CD4-positive, alpha-beta T cell (primary cell): Measurements from ENCODE around the gene PRKAR2B. TPM values are rescaled to one million over a fixed set of nuclear protein-coding genes. Genes with fewer than 3 reads are reported as not detected.

Source experiments
- ATAC-seq: fragments of 200-7000 bp; cut with Tn5 transposase; one replicate; pipeline ENCODE4 v1.10.0; 2022; ENCODE audit warnings: mild to moderate bottlenecking; ENCODE audit not compliant: poor library complexity
- CTCF ChIA-PET: fragments of 350-600 bp; sonication (Branson Sonifier 250); formaldehyde crosslinking; loops from one replicate; lab custom pipeline; 2021; ENCODE audit warnings: antibody characterized with exemption, inconsistent platforms; lab: Charles Lee
- POLR2A ChIA-PET: fragments of 350-600 bp; sonication (Branson Sonifier 250); formaldehyde crosslinking; loops from one replicate; lab custom pipeline; 2021; ENCODE audit warnings: antibody characterized with exemption, inconsistent platforms; lab: Charles Lee
- DNase-seq, 14 experiments: peaks; one replicate each; pipeline ENCODE4 v3.0.0-alpha.2; 2013 to 2020; ENCODE audit warnings: mixed read lengths in 2 of 14
- H3K27ac ChIP-seq, 2 donors: one replicate each; pipeline versions ENCODE4 v1.5.1 to v1.7.0; 2013; ENCODE audit warnings: low read length in 2 of 2, low read depth in 1 of 2, mild to moderate bottlenecking in 1 of 2
- H3K27me3 ChIP-seq, 2 experiments: 1 replicate in 1 of 2; 2 replicates in 1 of 2; pipeline versions ENCODE4 v1.6.1 to v1.7.0; 2013; ENCODE audit warnings: low read length in 2 of 2, control low read depth in 1 of 2, mild to moderate bottlenecking in 1 of 2, moderate library complexity in 1 of 2; ENCODE audit not compliant: insufficient read depth in 2 of 2, control insufficient read depth in 1 of 2
- H3K36me3 ChIP-seq: one replicate; pipeline ENCODE4 v1.6.1; 2013; ENCODE audit warnings: low read length, control low read depth; ENCODE audit not compliant: insufficient read depth
- H3K4me1 ChIP-seq: one replicate; pipeline ENCODE4 v1.6.1; 2013; ENCODE audit warnings: low read length, control low read depth; ENCODE audit not compliant: insufficient read depth
- H3K4me3 ChIP-seq: one replicate; pipeline ENCODE4 v1.5.1; 2013; ENCODE audit warnings: mild to moderate bottlenecking, low read length, moderate library complexity
- H3K9me3 ChIP-seq, 2 experiments: 1 replicate in 1 of 2; 2 replicates in 1 of 2; pipeline versions ENCODE4 v1.6.1 to v1.7.0; 2013; ENCODE audit warnings: low read length in 2 of 2, mild to moderate bottlenecking in 2 of 2, control low read depth in 1 of 2, moderate library complexity in 1 of 2; ENCODE audit not compliant: control insufficient read depth in 1 of 2, insufficient read depth in 1 of 2
- H3K27ac Mint-ChIP-seq: one replicate; pipeline ENCODE4 v1.8.0; 2020; ENCODE audit warnings: mixed read lengths
- H3K27me3 Mint-ChIP-seq: one replicate; pipeline ENCODE4 v1.8.0; 2021; ENCODE audit warnings: mixed read lengths
- H3K36me3 Mint-ChIP-seq: one replicate; pipeline ENCODE4 v1.8.0; 2021; ENCODE audit warnings: low read depth, mixed read lengths
- H3K4me1 Mint-ChIP-seq: one replicate; pipeline ENCODE4 v1.8.0; 2021; ENCODE audit warnings: low read depth, mixed read lengths
- H3K4me3 Mint-ChIP-seq: one replicate; pipeline ENCODE4 v1.8.0; 2020; ENCODE audit warnings: mild to moderate bottlenecking, mixed read lengths
- H3K9me3 Mint-ChIP-seq: one replicate; pipeline ENCODE4 v1.8.0; 2020; ENCODE audit warnings: mixed read lengths
- CTCF ChIP-seq: fragments of 200-600 bp; IDR thresholded peaks from one replicate; pipeline ENCODE4 v1.8.0; 2022; ENCODE audit warnings: antibody characterized with exemption, mild to moderate bottlenecking
- intact Hi-C, 2 experiments: fragments of 100-400 bp; cut with DNase I in 1 of 2; cut with micrococcal nuclease in 1 of 2; formaldehyde crosslinking; loops; one replicate each; pipeline versions ENCODE4 v1.15.1 to v1.9.0; 2023 to 2025; cut with DNase I, micrococcal nuclease
- polyA plus RNA-seq, 2 donors: library from polyadenylated mRNA; unstranded; fragments of 120-200 nt; gene quantifications; one replicate each; pipeline ENCODE4 v1.2.1, GENCODE V29; 2013
- total RNA-seq, 174 experiments: library from RNA in 2 of 174; stranded (reverse) in 2 of 174; gene quantifications; one replicate each; pipeline ENCODE4 v1.2.3 and lab custom pipeline; 2021 to 2026

PRKAR2B gene
- total RNA-seq (under 1 TPM; 0.41 to 0.42 TPM), total RNA-seq (lab: John Stamatoyannopoulos, UW) (0.31 to 7.9 (median 2.0) reads per million in 172 experiments)
- 1.7 TPM for polyA plus RNA-seq (2013, experiment 1 of 2)
- polyA plus RNA-seq (2013, experiment 2 of 2): 2.5 TPM

GRCh38 chr7:107044347-107045194 is at the start of gene PRKAR2B:
Gene PRKAR2B, plus strand, starts transcription at chr7:107044705. Its CDS starts 203 bp downstream, at chr7:107044908.
- Histone ChIP-seq H3K4me3 (peak within 1 kb of the TSS; percentile 60), H3K27ac (no peak within 1 kb of the TSS)

GRCh38 chr7:106994833-106995232 is 49.7 kb upstream of the PRKAR2B start:
- Mint-ChIP-seq H3K27me3 (peaks cover 12% of the 10 kb centered on the region), H3K27ac (no peak overlapping the region), H3K9me3 (no peaks in the 10 kb centered on the region), H3K36me3 (no peaks in the 10 kb centered on the region), H3K4me1 (no peaks in the 10 kb centered on the region), H3K4me3 (no peak overlapping the region)
- intact Hi-C loops: no loop called here
- DNase-seq (no peak), ATAC-seq (no peak)
- ChIA-PET POLR2A (interaction anchor here (0.7 kb wide), 1 partner anchor 131 kb away, joined by 5 read pairs; no protein-coding TSS in a partner anchor), CTCF (no interaction called here)
- no peak for TF ChIP-seq CTCF
- Histone ChIP-seq H3K9me3 (no peaks in the 10 kb centered on the region), H3K4me3 (no peak overlapping the region), H3K27ac (no peak overlapping the region), H3K4me1 (no peaks in the 10 kb centered on the region), H3K27me3 (no peaks in the 10 kb centered on the region), H3K36me3 (no peaks in the 10 kb centered on the region)

More at GRCh38 chr7:107044347-107045194, at the start of gene PRKAR2B:
- H3K27ac Mint-ChIP-seq: peak within 1 kb of the TSS; percentile 39
- H3K9me3 Mint-ChIP-seq: no peaks in the 10 kb centered on the region
- Histone ChIP-seq H3K9me3 (no peaks in the 10 kb centered on the region), H3K36me3 (no peaks in the 10 kb centered on the region), H3K27me3 (peaks cover 12 to 30% of the 10 kb centered on the region in 2 experiments), H3K4me1 (peaks cover 10% of the 10 kb centered on the region)
- DNase-seq: peak; percentile 56 to 93 (median 71)
- H3K4me1 Mint-ChIP-seq: peaks cover 13% of the 10 kb centered on the region
- intact Hi-C loops: loop anchor here (2.0 to 10.0 kb wide), 7 partner anchors 80 to 700 kb away; partner anchors contain the start of genes CBLL1 (in 1 of the 2), CCDC71L (in 1 of the 2), COG5 (in 1 of the 2) and DUS4L (in 1 of the 2)
- ATAC-seq: peak; percentile 94
- CTCF ChIA-PET: no interaction called here
- peaks cover 43% of the 10 kb centered on the region for H3K27me3 Mint-ChIP-seq
- TF ChIP-seq CTCF: no peak
- POLR2A ChIA-PET: interaction anchor here (1.0 to 2.3 kb wide), 2 partner anchors 82 to 124 kb away, joined by 3 to 5 read pairs; partner anchors contain the start of gene HBP1
- H3K4me3 Mint-ChIP-seq: peak within 1 kb of the TSS; percentile 94
- H3K36me3 Mint-ChIP-seq: peaks cover 4% of the 10 kb centered on the region

GRCh38 chr7:106997487-106998271 is 46.8 kb upstream of the PRKAR2B start:
- H3K9me3 Mint-ChIP-seq: no peaks in the 10 kb centered on the region
- intact Hi-C loops: no loop called here

More at GRCh38 chr7:106997487-106998271, 46.8 kb upstream of the PRKAR2B start:
- no peak overlapping the region for H3K27ac ChIP-seq
- Mint-ChIP-seq H3K4me1 (no peaks in the 10 kb centered on the region), H3K4me3 (no peak overlapping the region), H3K27ac (no peak overlapping the region), H3K36me3 (no peaks in the 10 kb centered on the region), H3K27me3 (peaks cover 19% of the 10 kb centered on the region)
- H3K9me3 ChIP-seq: no peaks in the 10 kb centered on the region
- TF ChIP-seq CTCF: no peak
- H3K27me3 ChIP-seq: no peaks in the 10 kb centered on the region
- POLR2A ChIA-PET: no interaction called here
- H3K4me1 ChIP-seq: no peaks in the 10 kb centered on the region
- H3K4me3 ChIP-seq: no peak overlapping the region
- DNase-seq (no peak), ATAC-seq (no peak)
- CTCF ChIA-PET: no interaction called here
- no peaks in the 10 kb centered on the region for H3K36me3 ChIP-seq
